ENCODE results near the gene TMED8.
A peak's percentile ranks its signal among the peaks of the same experiment; 100 is the strongest.
"Not testable (repeated sequence)": the region's sequence is repeated elsewhere in the genome, so short reads cannot be mapped to it uniquely, and the experiment has no call there.

Gene TMED8

GRCh38 chr14:77376771-77377501 lies at the start of gene TMED8, which contains the start of gene SAMD15:
Gene TMED8, minus strand, starts transcription at chr14:77377094. Its CDS starts 41 bp downstream, at chr14:77377053.
Gene SAMD15, plus strand, starts transcription at chr14:77377379. Its CDS starts 40 bp downstream, at chr14:77377419.
- peak; percentile 94 for DNase-seq

- no peak for DNase-seq
These were observed 49.5 kb upstream of the TMED8 start for GRCh38 chr14:77426396-77426795.

GRCh38 chr14:77424862-77425261 lies 48.0 kb upstream of the TMED8 start:
- no peak for DNase-seq

DNA sequence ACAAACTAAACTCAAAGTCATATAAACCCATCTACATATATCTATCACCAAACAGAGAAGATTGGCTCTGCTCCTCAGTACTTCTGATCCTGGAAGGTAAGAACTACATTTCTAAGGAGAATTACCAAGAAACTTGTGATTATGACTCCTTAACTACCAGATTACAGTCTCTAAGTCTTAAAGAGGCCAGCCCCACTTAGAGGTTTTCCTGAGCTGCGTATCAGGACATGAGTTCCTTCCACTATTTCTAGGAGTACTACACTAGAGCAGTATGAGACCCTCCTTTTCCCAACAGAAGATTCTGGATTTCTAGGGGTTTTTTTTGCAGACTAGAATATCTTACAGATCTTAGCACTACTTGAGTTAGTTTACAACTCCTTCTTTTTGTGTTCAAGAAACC lies 46.5 kb upstream of the TMED8 start, which contains the start of gene NOXRED1:
TSS of gene NOXRED1 (minus strand) at position 101 of the 400 bp plus-strand sequence. CDS start 634 bp downstream, outside the sequence.
- no peak for DNase-seq

GRCh38 chr14:77421201-77421600 lies 44.3 kb upstream of the TMED8 start:
- DNase-seq: no peak

GRCh38 chr14:77416836-77417235 lies 39.9 kb upstream of the TMED8 start:
- DNase-seq: no peak

GRCh38 chr14:77416098-77416497 lies 39.2 kb upstream of the TMED8 start:
- DNase-seq: not testable (repeated sequence)

DNA sequence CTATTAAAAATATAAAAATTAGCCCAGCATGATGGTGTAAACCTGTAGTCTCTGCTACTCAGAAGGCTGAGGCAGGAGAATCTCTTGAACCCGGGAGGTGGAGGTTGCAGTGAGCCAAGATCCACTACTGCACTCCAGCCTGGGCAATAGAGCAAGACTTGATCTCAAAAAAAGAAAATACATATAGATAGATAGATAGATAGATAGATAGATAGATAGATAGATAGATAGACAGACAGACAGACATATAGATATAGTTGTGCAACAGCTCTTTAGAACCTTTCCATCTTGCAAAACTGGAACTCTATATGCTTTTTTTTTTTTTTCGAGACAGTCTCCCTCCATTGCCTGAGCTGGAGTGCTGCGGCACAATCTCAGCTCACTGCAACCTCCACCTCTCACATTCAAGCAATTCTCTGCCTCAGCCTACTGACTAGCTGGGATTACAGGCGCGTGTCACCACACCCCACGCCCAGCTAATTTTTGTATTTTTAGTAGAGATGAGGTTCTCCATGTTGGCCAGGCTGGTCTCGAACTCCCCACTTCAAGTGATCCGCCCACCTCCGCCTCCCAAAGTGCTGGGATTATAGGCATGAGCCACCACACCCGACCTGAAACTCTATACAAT lies 38.6 kb upstream of the TMED8 start:
- DNase-seq: not testable (repeated sequence)

- no peak for DNase-seq
These were observed 32.2 kb upstream of the TMED8 start for GRCh38 chr14:77409131-77409533.

- DNase-seq: no peak
These were observed 30.3 kb upstream of the TMED8 start for GRCh38 chr14:77407158-77407557.

DNA sequence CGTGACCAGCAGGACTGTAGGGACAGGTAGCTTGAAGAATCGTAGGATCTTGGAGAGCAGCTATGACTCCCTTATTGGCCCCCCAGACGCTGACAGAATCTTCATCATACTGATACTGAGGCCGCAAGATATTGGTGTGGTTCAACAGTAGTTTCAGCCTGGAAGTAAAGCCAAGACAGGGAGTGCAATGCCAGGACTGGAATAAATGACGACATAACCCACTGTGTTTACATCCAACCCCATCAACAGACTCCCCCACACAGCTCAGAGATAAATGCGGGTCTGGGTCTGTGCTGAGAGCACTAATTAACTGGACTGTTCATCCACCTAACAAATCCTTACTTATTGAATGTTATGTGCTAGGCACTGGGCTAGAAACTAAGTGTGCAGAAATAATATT lies 29.8 kb upstream of the TMED8 start:
- DNase-seq: no peak

GRCh38 chr14:77406086-77406485 lies 29.2 kb upstream of the TMED8 start:
- no peak for DNase-seq

DNA sequence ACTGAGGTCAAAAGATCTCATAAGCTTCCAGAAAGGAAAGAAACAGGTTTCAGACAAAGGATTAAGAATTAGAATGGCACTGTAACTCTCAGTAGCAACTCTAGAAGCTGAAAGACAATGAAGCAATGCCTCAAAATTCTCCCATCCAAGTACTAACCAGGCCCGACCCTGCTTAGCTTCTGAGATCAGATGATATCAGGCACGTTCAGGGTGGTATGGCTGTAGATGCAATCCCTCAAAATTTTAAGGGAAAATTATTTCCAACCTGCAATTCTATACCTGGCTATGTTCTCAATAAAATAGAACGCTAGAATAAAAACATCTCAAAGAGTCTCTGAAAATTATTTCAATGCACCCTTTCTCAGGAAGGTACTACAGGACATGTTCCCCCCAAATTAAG lies 26.9 kb upstream of the TMED8 start:
- DNase-seq: no peak

GRCh38 chr14:77400216-77400615 lies 23.3 kb upstream of the TMED8 start:
- no peak for DNase-seq

DNA sequence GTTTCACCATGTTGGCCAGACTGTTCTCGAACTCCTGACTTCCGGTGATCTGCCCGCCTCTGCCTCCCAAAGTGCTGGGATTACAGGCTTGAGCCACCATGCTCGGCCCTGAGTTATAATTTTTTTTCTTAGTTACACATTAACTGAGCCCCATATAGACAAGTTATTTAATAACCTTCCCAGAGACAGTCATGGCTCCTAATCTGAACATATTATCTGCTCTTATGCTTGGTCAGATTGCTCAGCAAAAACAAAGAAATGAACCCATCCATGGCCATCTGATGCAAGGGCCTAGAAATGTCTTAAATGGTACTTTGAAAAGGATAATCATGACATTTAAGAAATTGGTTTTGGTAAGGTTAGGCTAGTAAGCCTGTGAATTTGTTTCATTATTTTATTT lies 13.3 kb upstream of the TMED8 start:
- no peak for DNase-seq

DNA sequence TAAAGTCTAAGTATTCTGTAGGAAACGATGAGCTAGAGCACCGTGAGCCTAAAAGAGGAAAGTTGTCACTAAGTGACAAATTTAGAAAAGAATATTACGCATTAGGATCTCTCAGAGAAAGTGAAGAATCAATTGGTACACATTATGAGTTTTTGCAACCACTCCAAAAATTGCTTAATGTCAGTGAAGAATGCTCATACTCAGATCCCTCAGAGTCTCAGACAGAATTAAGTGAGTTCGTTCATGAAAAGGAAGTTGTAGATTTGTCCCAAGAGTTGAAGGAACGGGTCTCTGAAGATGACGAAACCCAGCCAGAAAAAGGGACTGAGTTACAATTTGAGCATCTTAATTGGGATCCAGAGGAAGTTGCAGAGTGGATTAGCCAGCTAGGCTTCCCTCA lies 1.8 kb upstream of the TMED8 start:
- DNase-seq: no peak

GRCh38 chr14:77377502-77377844 lies 579 bp upstream of the TMED8 start:
- DNase-seq: no peak

- peak; percentile 48 for DNase-seq
These were observed 722 bp downstream of the TMED8 start for GRCh38 chr14:77375973-77376770.

DNA sequence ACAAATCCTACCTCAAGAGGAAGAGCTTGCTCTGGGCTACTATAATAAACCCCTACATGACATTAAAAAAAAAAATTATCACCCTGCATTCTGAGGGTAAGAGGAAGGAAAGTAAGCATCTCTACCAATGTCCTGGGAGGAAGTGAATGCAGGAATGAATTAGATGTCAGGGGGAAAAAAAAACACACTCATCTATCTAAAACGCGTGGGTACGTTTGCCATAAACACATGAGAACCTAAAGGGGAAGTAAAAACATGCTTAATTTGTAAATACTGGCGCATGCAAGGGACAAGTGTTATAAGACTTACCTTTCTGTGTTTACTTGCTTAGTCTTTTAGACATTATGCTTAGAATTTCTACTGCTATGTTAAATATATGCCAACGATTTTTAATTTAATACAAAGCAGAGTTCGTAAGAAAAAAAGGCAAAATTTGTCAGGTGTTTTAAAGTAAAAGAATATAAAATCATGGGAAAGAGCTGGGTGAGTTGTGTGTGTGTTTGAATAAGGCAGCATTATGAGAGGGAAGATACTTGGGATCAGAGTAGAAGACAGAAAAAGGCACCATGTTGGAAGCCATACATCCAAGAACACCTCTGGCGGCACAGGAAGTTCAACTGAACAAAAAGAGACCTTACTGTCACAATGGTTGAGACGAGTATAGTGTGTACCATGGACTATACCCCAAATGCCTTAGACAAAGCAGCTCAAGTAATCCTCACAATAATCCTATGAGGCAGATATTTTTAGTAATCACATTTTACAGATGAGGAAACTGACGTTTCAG lies 1.5 kb downstream of the TMED8 start:
- DNase-seq: no peak

GRCh38 chr14:77372304-77372841 lies 4.5 kb downstream of the TMED8 start:
- no peak for DNase-seq

- no peak for DNase-seq
These were observed 7.6 kb downstream of the TMED8 start for GRCh38 chr14:77369285-77369684.

- no peak for DNase-seq
These were observed 12.7 kb downstream of the TMED8 start for GRCh38 chr14:77364146-77364545.

DNA sequence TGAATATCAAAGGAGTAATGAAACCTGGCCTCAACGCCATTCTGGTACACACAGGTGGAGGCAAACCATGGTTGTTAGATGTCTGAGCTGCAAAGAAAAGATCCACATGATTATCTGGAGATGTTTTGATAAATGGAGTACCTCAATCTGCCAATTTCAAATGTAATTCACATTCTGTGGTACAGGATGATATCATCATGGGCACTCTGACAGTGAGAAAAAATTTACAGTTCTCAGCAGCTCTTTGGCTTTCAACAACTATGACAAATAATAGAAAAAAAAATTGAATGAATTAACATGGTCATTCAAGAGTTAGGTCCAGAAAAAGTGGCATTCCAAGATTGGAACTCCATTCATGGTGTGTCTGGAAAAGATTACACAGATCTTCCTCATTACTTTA lies 17.3 kb downstream of the TMED8 start:
- DNase-seq: no peak

Data from right hindlimb (tissue), 1 donor.